CD4-positive, alpha-beta memory T cell (primary cell): ENCODE measurements around the gene LIPF. TPM values are rescaled to one million over a fixed set of nuclear protein-coding genes. Genes with fewer than 3 reads are reported as not detected.

Experiments
- CTCF ChIA-PET: fragments of 350-600 bp; sonication (Branson Sonifier 250); formaldehyde crosslinking; loops from one replicate; lab custom pipeline; 2021; ENCODE audit warnings: inconsistent platforms; ENCODE audit not compliant: partially characterized antibody; lab: Charles Lee
- POLR2A ChIA-PET: fragments of 350-600 bp; sonication (Branson Sonifier 250); formaldehyde crosslinking; loops from one replicate; lab custom pipeline; 2021; ENCODE audit not compliant: partially characterized antibody; lab: Charles Lee
- DNase-seq, 5 donors: peaks; one replicate each; pipeline versions ENCODE4 v3.0.0 to v3.0.0-alpha.2; 2020 to 2022; ENCODE audit warnings: mixed read lengths in 1 of 5
- H3K27ac ChIP-seq: one replicate; pipeline ENCODE4 v1.7.0; 2013; ENCODE audit warnings: low read depth, low read length
- H3K27me3 ChIP-seq: 2 replicates; pipeline ENCODE4 v1.7.0; 2013; ENCODE audit warnings: mild to moderate bottlenecking, low read length, moderate library complexity; ENCODE audit not compliant: insufficient read depth
- H3K36me3 ChIP-seq: 2 replicates; pipeline ENCODE4 v1.7.0; 2013; ENCODE audit warnings: mild to moderate bottlenecking, low read length, moderate library complexity; ENCODE audit not compliant: insufficient read depth
- H3K4me1 ChIP-seq: 2 replicates; pipeline ENCODE4 v1.7.0; 2013; ENCODE audit warnings: mild to moderate bottlenecking, low read length, moderate library complexity; ENCODE audit not compliant: insufficient read depth
- H3K4me3 ChIP-seq, 2 donors: one replicate each; pipeline ENCODE4 v1.7.0; 2013; ENCODE audit warnings: low read length in 2 of 2, mild to moderate bottlenecking in 1 of 2
- H3K9me3 ChIP-seq, 2 donors: one replicate each; pipeline ENCODE4 v1.7.0; 2013; ENCODE audit warnings: low read length in 2 of 2, control low read depth in 1 of 2; ENCODE audit not compliant: control insufficient read depth in 1 of 2
- H3K27ac Mint-ChIP-seq, 7 donors: one replicate each; pipeline ENCODE4 v1.8.0; 2020 to 2021; ENCODE audit warnings: mixed read lengths in 7 of 7, mild to moderate bottlenecking in 6 of 7, inconsistent platforms in 3 of 7, moderate library complexity in 3 of 7
- H3K27me3 Mint-ChIP-seq, 2 donors: one replicate each; pipeline ENCODE4 v1.8.0; 2020 to 2021; ENCODE audit warnings: mixed read lengths in 2 of 2
- H3K36me3 Mint-ChIP-seq, 2 donors: one replicate each; pipeline ENCODE4 v1.8.0; 2020 to 2021; ENCODE audit warnings: mixed read lengths in 2 of 2, inconsistent platforms in 1 of 2, mild to moderate bottlenecking in 1 of 2
- H3K4me1 Mint-ChIP-seq, 4 donors: one replicate each; pipeline ENCODE4 v1.8.0; 2020 to 2021; ENCODE audit warnings: mixed read lengths in 4 of 4, mild to moderate bottlenecking in 1 of 4
- H3K4me3 Mint-ChIP-seq, 8 donors: one replicate each; pipeline ENCODE4 v1.8.0; 2020 to 2021; ENCODE audit warnings: mixed read lengths in 8 of 8, mild to moderate bottlenecking in 7 of 8, moderate library complexity in 6 of 8, inconsistent platforms in 3 of 8
- H3K9me3 Mint-ChIP-seq, 8 donors: one replicate each; pipeline ENCODE4 v1.8.0; 2020 to 2021; ENCODE audit warnings: mixed read lengths in 8 of 8, mild to moderate bottlenecking in 5 of 8, inconsistent platforms in 3 of 8, moderate library complexity in 1 of 8
- intact Hi-C: fragments of 100-400 bp; cut with micrococcal nuclease; formaldehyde crosslinking; loops from one replicate; pipeline ENCODE4 v1.15.1; 2023
- polyA plus RNA-seq, 2 donors: library from polyadenylated mRNA; unstranded; fragments of 300-500 nt; fragmentation: Illumina TruSeq; gene quantifications; one replicate each; pipeline ENCODE4 v1.2.3, GENCODE V29; 2021
- total RNA-seq, 2 experiments: library from RNA; stranded (reverse); gene quantifications; one replicate each; pipeline ENCODE4 v1.2.3, GENCODE V29; 2021

LIPF gene
- total and polyA plus RNA-seq, 4 experiments from 2014 or later = not detected

DNA sequence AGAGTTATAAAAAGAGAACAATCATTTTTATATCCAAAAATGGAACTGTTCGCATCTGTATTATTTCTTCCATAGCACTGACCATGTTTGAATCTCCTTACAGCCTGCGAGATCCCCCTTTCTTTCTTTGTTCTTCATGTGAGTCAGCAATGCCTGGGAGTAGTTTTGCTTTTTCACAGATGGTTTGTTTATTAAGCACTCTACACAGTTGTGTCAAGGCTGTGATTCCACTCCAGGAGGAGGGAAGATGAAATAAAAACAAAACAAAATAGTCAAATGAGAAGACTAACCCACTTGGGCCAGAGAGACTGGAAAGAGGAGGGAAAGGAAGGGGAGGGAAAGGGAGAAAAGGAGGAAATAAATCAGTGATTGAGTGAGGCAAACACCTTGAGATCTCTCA, 7.8 kb downstream of the LIPF start:
- H3K27ac Mint-ChIP-seq = no peak overlapping the region
- H3K9me3 Mint-ChIP-seq = no peaks in the 10 kb centered on the region
- H3K36me3 Mint-ChIP-seq = no peaks in the 10 kb centered on the region
- Histone ChIP-seq H3K27ac (no peak overlapping the region), H3K9me3 (no peaks in the 10 kb centered on the region), H3K4me1 (no peaks in the 10 kb centered on the region), H3K36me3 (no peaks in the 10 kb centered on the region), H3K4me3 (no peak overlapping the region), H3K27me3 (no peaks in the 10 kb centered on the region)
- H3K27me3 Mint-ChIP-seq = peaks cover under 1 to 1% of the 10 kb centered on the region in 2 donors
- POLR2A ChIA-PET = no interaction called here
- CTCF ChIA-PET = no interaction called here
- DNase-seq = no peak
- intact Hi-C loops = no loop called here
- H3K4me3 Mint-ChIP-seq = no peak overlapping the region
- H3K4me1 Mint-ChIP-seq = peaks cover 0 to 5% (median 2%) of the 10 kb centered on the region in 4 donors

DNA sequence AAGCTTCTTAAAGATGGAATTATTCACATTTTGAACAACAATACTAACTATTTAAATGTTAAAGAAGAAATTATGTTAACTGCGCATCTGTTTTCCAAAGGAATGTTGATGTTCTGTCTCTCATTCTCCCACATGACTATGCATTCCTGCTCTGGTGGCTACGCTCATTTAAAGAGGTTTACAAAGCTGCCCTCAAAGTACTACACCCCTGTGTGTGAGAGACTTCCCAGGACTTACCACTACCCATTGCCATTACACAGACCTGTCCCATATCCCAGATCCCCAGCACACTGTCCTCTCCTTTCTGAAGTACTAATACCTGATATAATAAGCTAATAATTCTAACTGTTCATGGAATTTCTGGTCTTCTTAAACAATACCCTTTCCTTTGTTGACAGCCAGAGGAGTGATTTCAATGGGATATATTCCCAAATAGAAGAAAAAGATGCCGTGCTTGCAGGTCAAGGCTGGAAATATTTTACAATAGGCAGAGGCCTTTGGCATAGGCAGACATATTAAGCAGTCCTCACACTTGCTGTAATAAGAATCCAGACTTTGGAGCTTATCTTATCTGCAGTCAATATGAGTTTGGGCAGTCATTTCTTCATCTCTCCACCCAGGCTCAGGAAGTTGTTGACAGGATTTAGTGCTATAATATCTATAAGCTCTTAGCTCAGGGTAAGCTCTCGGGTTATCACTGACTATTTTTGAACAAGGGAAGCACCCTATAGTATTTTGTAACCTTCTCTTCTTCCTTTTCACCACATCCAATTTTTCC, 12.2 kb downstream of the LIPF start:
- Histone ChIP-seq H3K27ac (no peak overlapping the region), H3K4me1 (no peaks in the 10 kb centered on the region), H3K36me3 (no peaks in the 10 kb centered on the region), H3K9me3 (no peaks in the 10 kb centered on the region), H3K27me3 (no peaks in the 10 kb centered on the region), H3K4me3 (no peak overlapping the region)
- no peak for DNase-seq
- Mint-ChIP-seq H3K4me1 (no peaks in the 10 kb centered on the region), H3K36me3 (no peaks in the 10 kb centered on the region), H3K27ac (no peak overlapping the region), H3K9me3 (no peaks in the 10 kb centered on the region), H3K27me3 (peaks cover 4 to 6% of the 10 kb centered on the region in 2 donors), H3K4me3 (no peak overlapping the region)
- POLR2A ChIA-PET = no interaction called here
- intact Hi-C loops = no loop called here
- CTCF ChIA-PET = interaction anchor here (0.8 to 1.2 kb wide), 2 partner anchors 13 to 133 kb away, joined by 3 read pairs; no protein-coding TSS in a partner anchor

DNA sequence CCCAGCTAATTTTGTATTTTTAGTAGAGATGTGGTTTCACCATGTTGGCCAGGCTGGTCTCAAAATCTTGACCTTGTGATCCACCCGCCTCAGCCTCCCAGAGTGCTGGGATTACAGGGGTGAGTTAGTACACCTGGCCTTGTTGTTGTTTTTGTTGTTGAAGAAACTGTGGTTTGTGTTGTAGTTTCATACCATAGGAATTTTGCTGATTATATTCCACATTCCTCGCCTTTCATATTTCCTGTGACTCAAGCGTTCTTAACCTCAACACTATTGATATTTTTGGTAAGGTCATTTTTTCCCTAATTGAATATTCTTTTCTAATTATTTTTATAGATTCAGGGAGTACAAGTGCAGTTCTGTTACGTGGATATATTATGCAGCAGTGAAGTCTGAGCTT, 16.7 kb downstream of the LIPF start:
- no peaks in the 10 kb centered on the region for H3K4me1 Mint-ChIP-seq
- Histone ChIP-seq H3K9me3 (no peaks in the 10 kb centered on the region), H3K4me1 (no peaks in the 10 kb centered on the region), H3K27me3 (no peaks in the 10 kb centered on the region), H3K4me3 (no peak overlapping the region), H3K27ac (no peak overlapping the region), H3K36me3 (no peaks in the 10 kb centered on the region)
- intact Hi-C loops = loop anchor here (10.0 kb wide), 2 partner anchors 116 to 816 kb away; partner anchors contain the start of genes KLLN and PTEN
- H3K27ac Mint-ChIP-seq = no peak overlapping the region
- H3K27me3 Mint-ChIP-seq = peaks cover 7 to 8% of the 10 kb centered on the region in 2 donors
- H3K9me3 Mint-ChIP-seq = no peaks in the 10 kb centered on the region
- no peak for DNase-seq
- POLR2A ChIA-PET = no interaction called here
- no peak overlapping the region for H3K4me3 Mint-ChIP-seq
- CTCF ChIA-PET = no interaction called here
- H3K36me3 Mint-ChIP-seq = no peaks in the 10 kb centered on the region

DNA sequence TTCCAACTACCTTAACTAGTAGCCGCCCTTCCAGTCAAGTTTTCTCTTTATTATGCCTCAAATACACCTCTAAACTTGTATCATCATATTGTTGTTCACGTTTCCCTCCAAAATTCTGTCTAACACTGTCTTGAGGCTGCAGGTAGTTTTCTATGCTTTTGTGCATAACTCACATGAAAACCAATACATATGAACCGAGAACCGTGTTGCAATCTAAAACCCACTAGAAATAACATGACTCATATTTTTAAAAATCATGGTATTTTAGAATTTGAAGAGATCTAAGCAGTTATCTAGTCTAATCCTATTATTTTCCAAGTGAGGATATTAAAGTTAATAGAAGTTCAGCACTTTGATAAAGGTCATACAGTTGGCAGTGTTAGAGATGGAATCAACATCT, 18.2 kb downstream of the LIPF start:
- Histone ChIP-seq H3K4me1 (no peaks in the 10 kb centered on the region), H3K4me3 (no peak overlapping the region), H3K27me3 (no peaks in the 10 kb centered on the region), H3K9me3 (no peaks in the 10 kb centered on the region), H3K27ac (no peak overlapping the region), H3K36me3 (no peaks in the 10 kb centered on the region)
- H3K27me3 Mint-ChIP-seq = peaks cover 5 to 8% of the 10 kb centered on the region in 2 donors
- intact Hi-C loops = loop anchor here (10.0 kb wide), 2 partner anchors 118 to 818 kb away; partner anchors contain the start of genes KLLN and PTEN
- no peak overlapping the region for H3K27ac Mint-ChIP-seq
- POLR2A ChIA-PET = no interaction called here
- no peak for DNase-seq
- H3K9me3 Mint-ChIP-seq = no peaks in the 10 kb centered on the region
- no peaks in the 10 kb centered on the region for H3K4me1 Mint-ChIP-seq
- CTCF ChIA-PET = interaction anchor here (1.6 kb wide), 1 partner anchor 250 kb away, joined by 5 read pairs; no protein-coding TSS in a partner anchor
- H3K36me3 Mint-ChIP-seq = no peaks in the 10 kb centered on the region
- H3K4me3 Mint-ChIP-seq = no peak overlapping the region

DNA sequence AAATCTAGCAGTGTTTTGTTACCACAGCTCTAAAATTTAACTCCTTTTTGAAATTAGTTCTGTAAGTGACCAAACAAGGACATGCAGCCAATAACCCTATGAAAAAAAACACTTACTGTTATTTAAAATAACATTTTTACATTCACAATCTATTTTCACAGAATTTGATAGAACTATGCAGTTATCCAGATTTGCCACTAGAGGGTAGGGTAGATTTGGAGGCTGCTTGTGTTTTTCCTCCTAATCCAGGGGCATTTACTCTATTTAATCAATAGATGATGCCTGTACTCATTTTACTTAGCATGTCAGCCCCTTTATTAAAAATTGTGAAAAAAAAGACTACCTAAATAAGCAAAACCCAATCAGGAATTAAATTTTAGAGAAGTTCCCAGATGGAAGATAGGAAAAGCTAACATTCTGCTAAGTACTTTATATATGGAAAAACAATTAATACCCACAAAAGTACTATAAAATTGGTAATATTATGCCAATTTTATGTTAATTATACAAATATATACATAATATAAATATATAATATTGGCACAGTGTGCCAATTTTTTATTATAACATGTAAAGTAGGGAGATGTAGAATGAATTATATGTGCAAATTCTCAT, 23.7 kb downstream of the LIPF start:
- POLR2A ChIA-PET = no interaction called here
- Histone ChIP-seq H3K36me3 (no peaks in the 10 kb centered on the region), H3K27me3 (no peaks in the 10 kb centered on the region), H3K4me1 (no peaks in the 10 kb centered on the region), H3K27ac (no peak overlapping the region), H3K9me3 (no peaks in the 10 kb centered on the region), H3K4me3 (no peak overlapping the region)
- peak in 4 of 5 donors; percentile 18 to 26 (median 21) for DNase-seq
- H3K4me3 Mint-ChIP-seq = no peak overlapping the region
- peaks cover 0 to 2% of the 10 kb centered on the region in 2 donors for H3K27me3 Mint-ChIP-seq
- CTCF ChIA-PET = interaction anchor here (0.7 to 6.9 kb wide), 12 partner anchors 8 to 247 kb away, joined by 3 to 51 read pairs (median 4); partner anchors contain the start of genes RNLS and STAMBPL1
- H3K9me3 Mint-ChIP-seq = peaks cover 0 to 4% (median under 1%) of the 10 kb centered on the region in 8 donors
- H3K4me1 Mint-ChIP-seq = no peaks in the 10 kb centered on the region
- no peak overlapping the region for H3K27ac Mint-ChIP-seq
- no peaks in the 10 kb centered on the region for H3K36me3 Mint-ChIP-seq
- intact Hi-C loops = loop anchor here (1.0 to 10.0 kb wide), 6 partner anchors 122 to 823 kb away; partner anchors contain the start of genes KLLN and PTEN

DNA sequence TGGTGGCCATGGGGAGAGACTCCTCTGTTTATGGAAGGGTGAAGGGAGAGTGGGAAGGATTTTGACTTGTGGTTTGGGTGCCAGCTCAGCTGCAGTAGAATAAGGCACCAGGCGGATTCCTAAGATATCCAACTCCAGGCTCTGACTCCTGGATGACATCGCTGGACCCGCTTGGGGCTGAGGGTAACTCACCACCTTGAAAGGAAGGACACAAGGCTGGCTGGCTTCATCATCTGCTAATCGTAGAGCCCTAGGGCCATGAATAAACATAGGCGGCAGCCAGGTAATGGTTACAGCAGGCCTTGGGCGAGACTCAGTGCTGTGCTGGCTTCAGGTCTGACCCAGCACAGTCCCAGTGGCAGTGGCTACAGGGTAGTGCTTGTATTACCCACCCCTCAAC, 25.1 kb downstream of the LIPF start:
- no peaks in the 10 kb centered on the region for H3K36me3 Mint-ChIP-seq
- no peaks in the 10 kb centered on the region for H3K27me3 ChIP-seq
- no peak overlapping the region for H3K27ac ChIP-seq
- peaks cover 0 to 2% of the 10 kb centered on the region in 2 donors for H3K27me3 Mint-ChIP-seq
- no peak overlapping the region for H3K4me3 Mint-ChIP-seq
- no peaks in the 10 kb centered on the region for H3K4me1 ChIP-seq
- no peaks in the 10 kb centered on the region for H3K4me1 Mint-ChIP-seq
- intact Hi-C loops = loop anchor here (10.0 kb wide), 2 partner anchors 125 to 825 kb away; partner anchors contain the start of genes KLLN and PTEN
- DNase-seq = no peak
- H3K9me3 Mint-ChIP-seq = peaks cover 0 to 4% (median under 1%) of the 10 kb centered on the region in 8 donors
- ChIA-PET POLR2A (no interaction called here), CTCF (interaction anchor here (1.2 to 6.9 kb wide), 5 partner anchors 10 to 244 kb away, joined by 3 to 51 read pairs (median 11); no protein-coding TSS in a partner anchor)
- no peaks in the 10 kb centered on the region for H3K9me3 ChIP-seq
- no peak overlapping the region for H3K4me3 ChIP-seq
- no peaks in the 10 kb centered on the region for H3K36me3 ChIP-seq
- no peak overlapping the region for H3K27ac Mint-ChIP-seq
